ENCODE results near the gene TBL2.

DNA sequence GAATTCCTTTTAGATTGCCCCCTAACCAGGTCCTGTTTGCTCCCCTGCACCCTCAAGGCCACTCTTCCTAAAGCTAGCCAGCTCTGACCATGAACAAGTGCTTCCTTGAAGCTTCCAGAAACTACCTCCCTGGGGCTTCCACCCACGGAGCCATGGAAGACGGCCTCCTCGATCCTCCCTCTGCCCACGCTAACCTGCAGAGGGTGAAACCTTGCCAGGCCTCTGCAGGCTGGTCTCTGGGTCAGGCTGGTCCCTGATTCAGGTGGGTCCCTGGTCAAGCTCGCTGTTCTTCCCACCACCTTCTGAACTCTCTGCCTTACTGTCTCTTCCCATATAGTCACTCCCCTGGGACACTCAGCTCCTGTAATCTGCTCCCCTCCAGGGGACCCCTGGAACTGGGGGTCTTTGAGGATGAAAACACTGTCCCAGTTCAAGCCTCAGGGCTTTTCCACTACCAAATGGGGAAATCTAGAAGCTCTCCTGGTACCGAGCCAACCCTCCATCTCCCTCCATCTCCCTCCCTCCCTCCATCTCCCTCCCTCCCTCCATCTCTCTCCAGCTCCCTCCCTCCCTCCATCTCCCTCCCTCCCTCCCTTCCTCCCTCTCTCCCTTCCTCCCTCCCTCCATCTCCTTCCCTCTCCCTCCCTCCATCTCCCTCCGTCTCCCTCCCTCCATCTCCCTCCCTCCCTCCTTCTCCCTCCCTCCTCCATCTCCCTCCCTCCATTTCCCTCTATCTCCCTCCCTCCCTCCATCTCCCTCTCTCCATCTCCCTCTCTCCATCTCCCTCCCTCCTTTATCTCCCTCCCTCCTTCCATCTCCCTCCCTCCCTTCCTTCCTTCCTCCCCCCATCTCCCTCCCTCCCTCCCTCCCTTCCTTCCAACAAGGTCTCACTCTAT is 43.0 kb upstream of the TBL2 start:
- TF ChIP-seq POLR2A (IDR thresholded peaks at IDR 0.05) (no peak), EP300 (IDR thresholded peaks at IDR 0.05) (no peak), CTCF (IDR thresholded peaks at IDR 0.05) (no peak)
